Upper lobe of left lung (tissue), 4 donors: Measurements from ENCODE around the gene SAE1.

Source experiments
- CTCF ChIP-seq, 6 experiments: fragments of 450-650 bp in 4 of 6; fragments of 200-600 bp in 2 of 6; sonication (generic) in 2 of 6; IDR thresholded peaks; one replicate each; pipeline ENCODE4 v1.5.1; 2016 to 2019; ENCODE audit warnings: antibody characterized with exemption in 6 of 6
- EP300 ChIP-seq, 4 donors: sonication (generic); formaldehyde crosslinking; IDR thresholded peaks; one replicate each; pipeline ENCODE4 v1.5.1; 2017; ENCODE audit warnings: antibody characterized with exemption in 4 of 4, control low read depth in 2 of 4
- POLR2A ChIP-seq, 4 donors: fragments of 450-650 bp; IDR thresholded peaks; one replicate each; pipeline ENCODE4 v1.5.1; 2016 to 2017; ENCODE audit warnings: antibody characterized with exemption in 4 of 4, mild to moderate bottlenecking in 2 of 4
- POLR2AphosphoS5 ChIP-seq, 2 donors: sonication (generic); formaldehyde crosslinking; IDR thresholded peaks; one replicate each; pipeline ENCODE4 v1.5.1; 2017; ENCODE audit warnings: antibody characterized with exemption in 2 of 2

- TF ChIP-seq POLR2A (IDR thresholded peaks at IDR 0.05) (peak in 1 of 4 donors; percentile 8), POLR2AphosphoS5 (IDR thresholded peaks at IDR 0.05) (no peak), CTCF (IDR thresholded peaks at IDR 0.05) (no peak), EP300 (IDR thresholded peaks at IDR 0.05) (no peak)
These were observed 56.1 kb downstream of the SAE1 start for GRCh38 chr19:47186446-47187334.
